K562 (cell line): ENCODE results near the gene MLH3. TPM values are rescaled to one million over a fixed set of nuclear protein-coding genes. Genes with fewer than 3 reads are reported as not detected.

Experiments used
- CBX8 ChIP-seq: fragments of 200-600 bp; sonication (generic); IDR thresholded peaks from 2 replicates; pipeline ENCODE4 v1.6.1; 2012; ENCODE audit warnings: borderline replicate concordance, mixed run types, low read depth, mild to moderate bottlenecking, moderate library complexity, mixed read lengths, low read length, control low read depth, inconsistent platforms; ENCODE audit not compliant: poor library complexity, severe bottlenecking; ENCODE audit errors: extremely low read depth
- KDM4B ChIP-seq, 2 experiments: fragments of 450-650 bp in 1 of 2; sonication (generic) in 1 of 2; IDR thresholded peaks; 2 replicates each; pipeline ENCODE4 v1.6.1; 2016 to 2017; ENCODE audit warnings: borderline replicate concordance in 2 of 2, antibody characterized with exemption in 1 of 2, low read depth in 1 of 2, mild to moderate bottlenecking in 1 of 2
- MAZ ChIP-seq, 2 experiments: fragments of 450-650 bp in 1 of 2; sonication (generic) in 1 of 2; formaldehyde crosslinking; IDR thresholded peaks in 1 of 2; conservative IDR thresholded peaks in 1 of 2; 2 replicates each; pipeline versions ENCODE4 v1.4.0 to v1.5.0; 2020; ENCODE audit warnings: mild to moderate bottlenecking in 1 of 2, missing genetic modification reagents in 1 of 2
- POLR2A ChIP-seq: fragments of 450-650 bp; conservative IDR thresholded peaks from 2 replicates; pipeline ENCODE4 v1.6.1; 2016
- SAP30 ChIP-seq: fragments of 200-600 bp; sonication (generic); IDR thresholded peaks from 2 replicates; pipeline ENCODE4 v1.6.1; 2012; ENCODE audit warnings: borderline replicate concordance, low read depth, mild to moderate bottlenecking, moderate library complexity, low read length, control low read depth, inconsistent platforms; ENCODE audit not compliant: insufficient read depth, poor library complexity, severe bottlenecking
- ZNF239 ChIP-seq: fragments of 250-450 bp; sonication (Bioruptor Pico); IDR thresholded peaks from 2 replicates; pipeline ENCODE4 v1.4.0; 2020; ENCODE audit warnings: mild to moderate bottlenecking
- polyA plus RNA-seq, 8 experiments: library from polyadenylated mRNA; depleted of rRNA in 4 of 8; stranded (reverse) in 5 of 8; unstranded in 3 of 8; fragments of >200 nt; fragmentation: Nextera tagmentation in 2 of 8; fragmentation: Illumina TruSeq in 1 of 8; extraction: Ambion mirVana in 2 of 8; extraction: Trizol in 1 of 8; gene quantifications; 2 replicates each; pipeline versions ENCODE4 v1.2.1 to v1.2.3, GENCODE V29; 2011 to 2014; ENCODE audit warnings: inconsistent platforms in 1 of 8, missing spikeins in 1 of 8
- total RNA-seq, 7 experiments: library from RNA; depleted of rRNA in 6 of 7; stranded (reverse); fragments of >200 nt in 6 of 7; fragmentation: Illumina TruSeq in 2 of 7; extraction: Trizol in 2 of 7; gene quantifications; 2 replicates each; pipeline versions ENCODE4 v1.2.1 to v1.2.3, GENCODE V29; 2011 to 2021; ENCODE audit warnings: low replicate concordance in 1 of 7
- TF ChIP-seq, protein P1 (sequence below), 2 experiments: IDR thresholded peaks; 2 replicates each; pipeline ENCODE4 v1.6.1; 2011; ENCODE audit warnings: borderline replicate concordance in 1 of 2, control low read depth in 1 of 2, low read depth in 1 of 2, low read length in 1 of 2, mild to moderate bottlenecking in 1 of 2, mixed read lengths in 1 of 2, moderate library complexity in 1 of 2; ENCODE audit not compliant: insufficient read depth in 1 of 2, insufficient read length in 1 of 2, poor library complexity in 1 of 2, severe bottlenecking in 1 of 2; ENCODE audit errors: extremely low read depth in 1 of 2
- TF ChIP-seq, protein P2 (sequence below): sonication (generic); formaldehyde crosslinking; IDR thresholded peaks from 2 replicates; pipeline ENCODE4 v1.8.0; 2022; ENCODE audit warnings: mild to moderate bottlenecking, missing genetic modification reagents, borderline replicate concordance
- TF ChIP-seq, protein P3 (sequence below), 2 experiments: fragments of 200-800 bp in 1 of 2; sonication (Bioruptor generic) in 1 of 2; sonication (generic) in 1 of 2; formaldehyde crosslinking in 1 of 2; IDR thresholded peaks in 1 of 2; conservative IDR thresholded peaks in 1 of 2; 2 replicates each; pipeline versions ENCODE4 v1.5.0 to v1.6.1; 2016 to 2020; ENCODE audit warnings: missing compliant biosample characterization in 1 of 2, missing genetic modification characterization in 1 of 2, missing genetic modification reagents in 1 of 2
- TF ChIP-seq, protein P4 (sequence below): sonication (generic); formaldehyde crosslinking; IDR thresholded peaks from 2 replicates; pipeline ENCODE4 v1.9.0; 2022; ENCODE audit warnings: mild to moderate bottlenecking, missing genetic modification reagents

The MLH3 gene
- total and polyA plus RNA-seq, 9 of the 15 experiments (the other 6 are each of a cell fraction or from before 2014, with no cell fraction given) = 5.9 to 15.3 (median 10.7) TPM

DNA sequence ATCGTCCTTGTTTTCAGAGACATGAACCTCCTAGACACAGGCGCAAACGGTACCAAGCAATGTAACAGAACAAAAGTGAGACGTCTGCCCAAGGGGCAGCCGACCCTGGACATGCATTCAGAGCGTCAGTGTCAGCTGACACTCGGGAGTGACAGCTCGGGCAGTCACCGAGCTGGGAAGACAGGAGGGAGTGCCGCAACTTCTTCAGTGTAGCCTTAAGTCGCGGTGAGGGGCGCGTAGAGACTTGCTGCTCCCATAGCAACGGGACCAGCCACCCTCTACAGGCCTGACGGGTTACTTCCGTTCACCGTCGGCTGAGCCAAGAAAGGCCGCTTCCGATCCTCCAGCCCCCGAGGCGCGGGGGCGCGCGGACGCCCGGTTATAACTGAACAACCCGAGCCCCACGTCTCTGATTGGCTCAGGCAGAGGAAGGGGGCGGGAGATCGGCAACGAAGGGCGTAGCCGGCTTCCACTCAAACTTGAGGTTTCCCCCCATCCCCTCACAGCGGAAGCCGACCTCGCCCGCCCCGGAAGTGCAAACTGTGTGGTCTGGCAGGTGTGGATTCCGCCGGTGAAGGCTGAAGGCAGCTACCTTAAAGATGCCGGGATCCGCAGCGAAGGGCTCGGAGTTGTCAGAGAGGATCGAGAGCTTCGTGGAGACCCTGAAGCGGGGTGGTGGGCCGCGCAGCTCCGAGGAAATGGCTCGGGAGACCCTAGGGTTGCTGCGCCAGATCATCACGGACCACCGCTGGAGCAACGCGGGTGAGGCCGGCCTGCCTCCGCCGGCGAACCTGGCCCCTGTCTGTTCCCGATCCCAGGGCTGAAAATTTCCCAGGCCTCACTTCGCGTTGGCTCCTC is 48.6 kb downstream of the MLH3 start, which contains the start of gene EIF2B2 (continued):
- TF ChIP-seq, protein P1, sequence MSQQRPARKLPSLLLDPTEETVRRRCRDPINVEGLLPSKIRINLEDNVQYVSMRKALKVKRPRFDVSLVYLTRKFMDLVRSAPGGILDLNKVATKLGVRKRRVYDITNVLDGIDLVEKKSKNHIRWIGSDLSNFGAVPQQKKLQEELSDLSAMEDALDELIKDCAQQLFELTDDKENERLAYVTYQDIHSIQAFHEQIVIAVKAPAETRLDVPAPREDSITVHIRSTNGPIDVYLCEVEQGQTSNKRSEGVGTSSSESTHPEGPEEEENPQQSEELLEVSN (IDR thresholded peaks at IDR 0.05; ENCODE audit: borderline replicate concordance in 1 of 2, extremely low read depth in 1 of 2, insufficient read depth in 1 of 2, insufficient read length in 1 of 2, low read depth in 1 of 2, low read length in 1 of 2, poor library complexity in 1 of 2, severe bottlenecking in 1 of 2) = peak in 1 of 2 experiments; percentile 39
- TF ChIP-seq ZNF239 (CRISPR knock-in tag) = no peak
- TF ChIP-seq KDM4B (IDR thresholded peaks at IDR 0.05; ENCODE audit: borderline replicate concordance in 2 of 2, low read depth in 1 of 2) = peak in 1 of 2 experiments; percentile 85; a peak in 1 of 4 replicates
- peak; percentile 73 for TF ChIP-seq POLR2A
- peak; percentile 60 to 71; a peak in 2 of 4 replicates for TF ChIP-seq MAZ (CRISPR knock-in tag; conservative IDR thresholded peaks at IDR 0.05 in 1 of 2, IDR thresholded peaks at IDR 0.05 in 1 of 2)
- no peak for TF ChIP-seq CBX8
- peak; percentile 57 for TF ChIP-seq SAP30
- TF ChIP-seq, protein P2, sequence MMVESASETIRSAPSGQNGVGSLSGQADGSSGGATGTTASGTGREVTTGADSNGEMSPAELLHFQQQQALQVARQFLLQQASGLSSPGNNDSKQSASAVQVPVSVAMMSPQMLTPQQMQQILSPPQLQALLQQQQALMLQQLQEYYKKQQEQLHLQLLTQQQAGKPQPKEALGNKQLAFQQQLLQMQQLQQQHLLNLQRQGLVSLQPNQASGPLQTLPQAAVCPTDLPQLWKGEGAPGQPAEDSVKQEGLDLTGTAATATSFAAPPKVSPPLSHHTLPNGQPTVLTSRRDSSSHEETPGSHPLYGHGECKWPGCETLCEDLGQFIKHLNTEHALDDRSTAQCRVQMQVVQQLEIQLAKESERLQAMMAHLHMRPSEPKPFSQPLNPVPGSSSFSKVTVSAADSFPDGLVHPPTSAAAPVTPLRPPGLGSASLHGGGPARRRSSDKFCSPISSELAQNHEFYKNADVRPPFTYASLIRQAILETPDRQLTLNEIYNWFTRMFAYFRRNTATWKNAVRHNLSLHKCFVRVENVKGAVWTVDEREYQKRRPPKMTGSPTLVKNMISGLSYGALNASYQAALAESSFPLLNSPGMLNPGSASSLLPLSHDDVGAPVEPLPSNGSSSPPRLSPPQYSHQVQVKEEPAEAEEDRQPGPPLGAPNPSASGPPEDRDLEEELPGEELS (CRISPR knock-in tag) = no peak
- TF ChIP-seq, protein P3, sequence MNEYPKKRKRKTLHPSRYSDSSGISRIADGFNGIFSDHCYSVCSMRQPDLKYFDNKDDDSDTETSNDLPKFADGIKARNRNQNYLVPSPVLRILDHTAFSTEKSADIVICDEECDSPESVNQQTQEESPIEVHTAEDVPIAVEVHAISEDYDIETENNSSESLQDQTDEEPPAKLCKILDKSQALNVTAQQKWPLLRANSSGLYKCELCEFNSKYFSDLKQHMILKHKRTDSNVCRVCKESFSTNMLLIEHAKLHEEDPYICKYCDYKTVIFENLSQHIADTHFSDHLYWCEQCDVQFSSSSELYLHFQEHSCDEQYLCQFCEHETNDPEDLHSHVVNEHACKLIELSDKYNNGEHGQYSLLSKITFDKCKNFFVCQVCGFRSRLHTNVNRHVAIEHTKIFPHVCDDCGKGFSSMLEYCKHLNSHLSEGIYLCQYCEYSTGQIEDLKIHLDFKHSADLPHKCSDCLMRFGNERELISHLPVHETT (CRISPR knock-in tag; conservative IDR thresholded peaks at IDR 0.05 in 1 of 2, IDR thresholded peaks at IDR 0.05 in 1 of 2) = peak in 1 of 2 experiments; percentile 83; a peak in 2 of 4 replicates
- TF ChIP-seq, protein P4, sequence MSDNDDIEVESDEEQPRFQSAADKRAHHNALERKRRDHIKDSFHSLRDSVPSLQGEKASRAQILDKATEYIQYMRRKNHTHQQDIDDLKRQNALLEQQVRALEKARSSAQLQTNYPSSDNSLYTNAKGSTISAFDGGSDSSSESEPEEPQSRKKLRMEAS (CRISPR knock-in tag) = peak; percentile 21
